HEK293T (cell line): Measurements from ENCODE around the gene KRTAP5-2.
"Not testable (repeated sequence)": the region's sequence is repeated elsewhere in the genome, so short reads cannot be mapped to it uniquely, and the experiment has no call there.

Source experiments
- CTCF ChIA-PET: fragments of 350-600 bp; formaldehyde crosslinking; extraction: SDS; loops from one replicate; lab custom pipeline; 2021; ENCODE audit warnings: antibody characterized with exemption, inconsistent platforms; lab: Yijun Ruan, JAX
- POLR2A ChIA-PET: fragments of 350-600 bp; formaldehyde crosslinking; extraction: SDS; loops from one replicate; lab custom pipeline; 2020; ENCODE audit warnings: antibody characterized with exemption, inconsistent platforms; lab: Yijun Ruan, JAX
- DNase-seq: peaks from one replicate; pipeline ENCODE4 v3.0.0; 2012; ENCODE audit warnings: mixed read lengths; ENCODE audit errors: extremely low spot score
- ARNT ChIP-seq: fragments of 450-650 bp; IDR thresholded peaks from 2 replicates; pipeline ENCODE4 v1.6.1; 2017; ENCODE audit warnings: mild to moderate bottlenecking
- BHLHE40 ChIP-seq: fragments of 450-650 bp; IDR thresholded peaks from 2 replicates; pipeline ENCODE4 v1.6.1; 2016; ENCODE audit warnings: mild to moderate bottlenecking, moderate library complexity, borderline replicate concordance
- CTBP1 ChIP-seq: fragments of 450-650 bp; IDR thresholded peaks from 2 replicates; pipeline ENCODE4 v1.6.1; 2016; ENCODE audit warnings: borderline replicate concordance
- ELF4 ChIP-seq: fragments of 450-650 bp; IDR thresholded peaks from 2 replicates; pipeline ENCODE4 v1.6.1; 2017; ENCODE audit warnings: antibody characterized with exemption
- FOXA1 ChIP-seq: fragments of 450-650 bp; IDR thresholded peaks from 2 replicates; pipeline ENCODE4 v1.6.1; 2016; ENCODE audit warnings: mild to moderate bottlenecking
- FOXK2 ChIP-seq: fragments of 450-650 bp; IDR thresholded peaks from 2 replicates; pipeline ENCODE4 v1.6.1; 2016; ENCODE audit warnings: mild to moderate bottlenecking
- FOXM1 ChIP-seq: fragments of 450-650 bp; IDR thresholded peaks from 2 replicates; pipeline ENCODE4 v1.6.1; 2017; ENCODE audit warnings: mild to moderate bottlenecking, borderline replicate concordance
- HDGF ChIP-seq: fragments of 450-650 bp; IDR thresholded peaks from 2 replicates; pipeline ENCODE4 v1.6.1; 2017; ENCODE audit warnings: antibody characterized with exemption, borderline replicate concordance
- L3MBTL2 ChIP-seq: fragments of 450-650 bp; conservative IDR thresholded peaks from 2 replicates; pipeline ENCODE4 v1.6.1; 2016; ENCODE audit warnings: mild to moderate bottlenecking
- LEF1 ChIP-seq: fragments of 450-650 bp; IDR thresholded peaks from 2 replicates; pipeline ENCODE4 v1.6.1; 2017; ENCODE audit warnings: mild to moderate bottlenecking, borderline replicate concordance
- NFRKB ChIP-seq: fragments of 450-650 bp; IDR thresholded peaks from 2 replicates; pipeline ENCODE4 v1.6.1; 2016; ENCODE audit warnings: mild to moderate bottlenecking, moderate library complexity
- PKNOX1 ChIP-seq: fragments of 450-650 bp; IDR thresholded peaks from 2 replicates; pipeline ENCODE4 v1.6.1; 2016
- SP1 ChIP-seq: fragments of 450-650 bp; IDR thresholded peaks from 2 replicates; pipeline ENCODE4 v1.6.1; 2017
- SUZ12 ChIP-seq: fragments of 450-650 bp; IDR thresholded peaks from 2 replicates; pipeline ENCODE4 v1.6.1; 2016; ENCODE audit warnings: mild to moderate bottlenecking
- TARDBP ChIP-seq: fragments of 450-650 bp; IDR thresholded peaks from 2 replicates; pipeline ENCODE4 v1.6.1; 2016
- ZNF384 ChIP-seq: fragments of 450-650 bp; IDR thresholded peaks from 2 replicates; pipeline ENCODE4 v1.6.1; 2016

Gene KRTAP5-2

GRCh38 chr11:1597994-1598380 is at the start of gene KRTAP5-2:
TSS of gene KRTAP5-2 (minus strand) at chr11:1598294. CDS start at chr11:1598250, 44 bp downstream.
- no peak for DNase-seq
- POLR2A ChIA-PET, result no interaction called here
- TF ChIP-seq PKNOX1 (no peak), FOXA1 (no peak), CTBP1 (no peak), L3MBTL2 (no peak), NFRKB (no peak), SUZ12 (no peak), FOXM1 (no peak), LEF1 (no peak), TARDBP (no peak), ELF4 (no peak), HDGF (no peak), SP1 (no peak), ZNF384 (no peak)
- CTCF ChIA-PET, result interaction anchor here (1.2 kb wide), 1 partner anchor 42 kb away, joined by 5 read pairs; no protein-coding TSS in a partner anchor

DNA sequence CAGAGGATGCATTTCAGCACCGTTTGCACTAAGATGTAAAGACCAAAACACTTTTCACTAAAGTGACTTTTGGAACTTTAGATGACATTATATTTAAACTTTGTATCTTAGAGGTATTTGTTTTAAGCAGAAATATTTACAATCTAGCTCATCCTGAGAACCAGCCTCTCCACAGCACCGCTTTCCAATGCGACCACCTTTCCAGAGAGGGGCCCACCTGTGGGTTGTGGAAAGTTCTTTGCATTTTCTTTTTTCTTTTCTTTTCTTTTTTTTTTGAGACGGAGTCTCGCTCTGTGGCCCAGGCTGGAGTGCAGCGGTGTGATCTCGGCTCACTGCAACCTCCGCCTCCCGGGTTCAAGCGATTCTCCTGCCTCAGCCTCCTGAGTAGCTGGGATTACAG is 48.4 kb upstream of the KRTAP5-2 start:
- CTCF ChIA-PET, result interaction anchor here (1.2 kb wide), 1 partner anchor 186 kb away, joined by 3 read pairs; no protein-coding TSS in a partner anchor
- POLR2A ChIA-PET, DNase-seq: not testable (repeated sequence)

DNA sequence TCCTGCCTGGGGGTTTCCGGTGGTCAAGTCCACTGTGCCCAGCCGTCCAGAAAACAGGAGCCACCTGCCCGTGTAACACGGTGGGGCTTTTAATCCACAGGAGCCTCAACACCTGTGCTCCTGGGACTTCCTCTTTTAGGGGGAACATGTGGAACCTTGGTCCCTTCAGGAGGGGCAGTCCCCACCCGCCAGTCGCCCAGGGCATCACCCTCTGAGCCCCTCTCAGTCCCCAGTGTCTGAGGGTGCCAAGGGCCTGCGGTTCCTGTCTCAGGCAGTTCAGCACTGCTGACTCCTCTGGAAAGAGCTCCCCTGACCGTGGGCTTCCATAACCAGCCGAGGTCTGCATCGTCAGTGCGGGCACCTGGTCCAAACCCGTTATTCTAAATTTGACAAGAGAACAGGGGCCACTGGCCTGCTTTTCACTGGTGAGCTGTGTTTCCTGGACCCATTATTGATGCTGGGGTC is 47.3 kb upstream of the KRTAP5-2 start:
- CTCF ChIA-PET, result interaction anchor here (0.6 kb wide), 1 partner anchor 23 kb away, joined by 3 read pairs; no protein-coding TSS in a partner anchor
- TF ChIP-seq SP1, result no peak
- TF ChIP-seq CTBP1, result no peak
- no peak for TF ChIP-seq PKNOX1
- TF ChIP-seq LEF1, result no peak
- no peak for TF ChIP-seq TARDBP
- TF ChIP-seq NFRKB, result no peak
- TF ChIP-seq BHLHE40, result no peak
- no peak for TF ChIP-seq SUZ12
- no peak for TF ChIP-seq FOXM1
- TF ChIP-seq FOXA1, result no peak
- TF ChIP-seq HDGF, result no peak
- no peak for TF ChIP-seq ARNT
- no peak for TF ChIP-seq L3MBTL2
- no peak for TF ChIP-seq ZNF384
- no peak for TF ChIP-seq ELF4
- DNase-seq, result no peak
- POLR2A ChIA-PET, result interaction anchor here (0.6 kb wide), 1 partner anchor 30 kb away, joined by 3 read pairs; no protein-coding TSS in a partner anchor

GRCh38 chr11:1644601-1645356 is 46.7 kb upstream of the KRTAP5-2 start:
- ChIA-PET POLR2A (no interaction called here), CTCF (interaction anchor here (1.6 kb wide), 1 partner anchor 8 kb away, joined by 5 read pairs; no protein-coding TSS in a partner anchor)
- TF ChIP-seq FOXM1, result no peak
- no peak for TF ChIP-seq FOXA1
- TF ChIP-seq CTBP1, result no peak
- TF ChIP-seq LEF1, result no peak
- no peak for TF ChIP-seq L3MBTL2
- no peak for TF ChIP-seq HDGF
- no peak for TF ChIP-seq PKNOX1
- no peak for TF ChIP-seq ARNT
- no peak for TF ChIP-seq BHLHE40
- no peak for TF ChIP-seq FOXK2
- no peak for TF ChIP-seq ZNF384
- no peak for TF ChIP-seq TARDBP
- no peak for TF ChIP-seq NFRKB
- no peak for TF ChIP-seq SP1
- TF ChIP-seq SUZ12, result no peak
- TF ChIP-seq ELF4, result no peak
- no peak for DNase-seq

DNA sequence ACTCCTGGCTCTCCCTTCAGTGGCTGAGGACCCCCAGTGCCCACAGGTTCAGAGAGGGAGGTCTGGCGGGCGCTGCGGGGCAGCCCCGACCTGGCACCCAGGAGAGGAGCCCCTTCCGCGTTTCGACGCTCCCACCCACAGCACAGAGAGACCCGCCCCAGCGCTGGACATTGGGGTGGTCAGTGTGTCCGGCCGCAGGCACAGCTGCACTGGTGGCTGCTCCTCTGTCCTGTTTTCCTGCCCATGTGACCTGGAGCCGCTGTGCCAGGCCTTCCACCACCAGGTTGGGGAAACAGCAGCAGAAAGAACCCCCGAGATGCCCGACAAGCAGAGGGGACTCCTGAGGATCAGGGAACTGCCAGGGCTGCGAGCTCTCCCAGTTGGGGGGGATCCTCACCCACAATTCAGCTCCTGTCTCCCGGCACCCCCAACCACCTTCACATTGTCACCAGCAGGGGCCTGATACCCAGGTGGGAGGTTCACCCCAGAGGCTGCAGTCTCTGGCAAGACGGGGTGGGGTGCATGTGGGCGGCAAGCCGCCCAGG is 45.1 kb upstream of the KRTAP5-2 start:
- ChIA-PET POLR2A (no interaction called here), CTCF (interaction anchor here (1.6 kb wide), 1 partner anchor 9 kb away, joined by 5 read pairs; no protein-coding TSS in a partner anchor)
- DNase-seq, result no peak
- TF ChIP-seq NFRKB (no peak), TARDBP (no peak), FOXM1 (no peak), PKNOX1 (no peak), SUZ12 (no peak), LEF1 (no peak), ELF4 (no peak), ZNF384 (no peak), CTBP1 (no peak), L3MBTL2 (no peak), FOXA1 (no peak), HDGF (no peak), SP1 (no peak), FOXK2 (no peak), ARNT (no peak), BHLHE40 (no peak)
